Stimulated activated CD8-positive, alpha-beta memory T cell treated with anti-CD3 and anti-CD28 coated beads, Interleukin-15, amount 100 ng/mL, for 48 hours (primary cell): ENCODE results near the gene ACTL8.
A peak's percentile ranks its signal among the peaks of the same experiment; 100 is the strongest.

Source experiments
- DNase-seq, 2 donors: peaks; one replicate each; pipeline ENCODE4 v3.0.0-alpha.2; 2020; ENCODE audit warnings: low read depth in 2 of 2

Gene ACTL8

DNA sequence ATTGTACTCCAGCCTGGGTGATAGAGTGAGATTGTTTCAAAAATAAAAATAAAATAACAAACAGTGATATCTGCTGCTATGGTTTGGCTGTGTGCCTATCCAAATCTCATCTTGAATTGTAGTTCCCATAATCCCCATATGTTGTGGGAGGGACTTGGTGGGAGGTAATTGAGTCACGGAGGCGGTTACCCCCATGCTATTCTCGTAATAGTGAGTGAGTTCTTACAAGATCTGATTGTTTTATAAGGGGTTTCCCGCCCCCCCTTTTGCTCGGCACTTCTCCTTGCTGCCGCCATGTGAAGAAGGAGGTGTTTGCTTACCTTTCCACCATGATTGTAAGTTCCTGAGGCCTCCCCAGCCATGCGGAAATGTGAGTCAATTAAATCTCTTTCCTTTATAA, 47.8 kb downstream of the ACTL8 start:
- no peak for DNase-seq

- DNase-seq = no peak
Observed at GRCh38 chr1:17805869-17806684, 50.9 kb downstream of the ACTL8 start.

GRCh38 chr1:17808816-17809215, 53.7 kb downstream of the ACTL8 start:
- DNase-seq = no peak

- DNase-seq = no peak
Observed at GRCh38 chr1:17810668-17811067, 55.5 kb downstream of the ACTL8 start.

- no peak for DNase-seq
Observed at GRCh38 chr1:17816511-17816910, 61.4 kb downstream of the ACTL8 start.

- DNase-seq = no peak
Observed at GRCh38 chr1:17819129-17819802, 64.1 kb downstream of the ACTL8 start.

DNA sequence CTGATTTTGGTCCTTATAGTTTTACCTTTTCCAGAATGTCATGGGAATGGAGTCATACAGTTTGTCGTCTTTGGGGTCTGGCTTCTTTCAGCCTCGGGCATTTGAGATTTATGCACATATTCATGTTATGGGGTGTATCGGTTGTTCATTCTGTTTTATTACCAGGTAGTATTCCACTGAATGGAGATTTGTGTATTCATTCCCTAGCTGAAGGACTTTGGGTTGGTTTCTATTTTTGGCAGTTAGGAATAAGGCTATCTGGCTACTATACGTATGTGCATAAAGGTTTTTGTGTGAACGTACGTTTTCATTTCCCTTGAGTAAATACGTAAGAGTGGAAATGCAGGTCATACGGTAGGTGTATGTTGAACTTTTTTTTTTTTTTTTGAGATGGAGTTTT, 65.1 kb downstream of the ACTL8 start:
- DNase-seq = no peak

DNA sequence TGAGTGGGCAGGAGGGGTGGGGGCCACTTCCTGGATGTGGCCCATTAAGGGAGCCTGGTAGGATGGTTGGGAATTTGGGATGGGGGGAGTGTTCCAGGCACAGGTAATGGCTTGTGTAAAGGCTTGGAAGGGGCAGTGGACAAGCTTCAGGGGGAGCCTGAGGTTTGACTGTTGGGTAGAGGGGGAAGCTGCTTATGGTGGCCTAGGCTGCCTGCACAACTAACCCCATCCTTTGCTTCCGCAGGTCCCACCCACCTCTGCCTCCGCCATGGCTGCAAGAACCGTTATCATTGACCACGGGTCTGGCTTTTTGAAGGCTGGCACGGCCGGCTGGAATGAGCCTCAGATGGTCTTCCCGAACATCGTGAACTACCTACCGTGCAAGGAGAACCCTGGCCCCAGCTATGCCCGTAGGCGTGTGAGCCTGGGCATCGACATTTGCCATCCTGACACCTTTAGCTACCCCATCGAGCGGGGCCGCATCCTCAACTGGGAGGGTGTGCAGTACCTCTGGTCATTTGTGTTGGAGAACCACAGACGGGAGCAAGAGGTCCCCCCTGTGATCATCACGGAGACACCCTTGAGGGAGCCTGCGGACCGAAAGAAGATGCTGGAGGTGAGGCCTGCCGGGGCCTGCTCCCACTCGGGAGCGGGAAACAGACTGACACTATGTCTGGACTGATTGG, 67.8 kb downstream of the ACTL8 start:
- DNase-seq = no peak

DNA sequence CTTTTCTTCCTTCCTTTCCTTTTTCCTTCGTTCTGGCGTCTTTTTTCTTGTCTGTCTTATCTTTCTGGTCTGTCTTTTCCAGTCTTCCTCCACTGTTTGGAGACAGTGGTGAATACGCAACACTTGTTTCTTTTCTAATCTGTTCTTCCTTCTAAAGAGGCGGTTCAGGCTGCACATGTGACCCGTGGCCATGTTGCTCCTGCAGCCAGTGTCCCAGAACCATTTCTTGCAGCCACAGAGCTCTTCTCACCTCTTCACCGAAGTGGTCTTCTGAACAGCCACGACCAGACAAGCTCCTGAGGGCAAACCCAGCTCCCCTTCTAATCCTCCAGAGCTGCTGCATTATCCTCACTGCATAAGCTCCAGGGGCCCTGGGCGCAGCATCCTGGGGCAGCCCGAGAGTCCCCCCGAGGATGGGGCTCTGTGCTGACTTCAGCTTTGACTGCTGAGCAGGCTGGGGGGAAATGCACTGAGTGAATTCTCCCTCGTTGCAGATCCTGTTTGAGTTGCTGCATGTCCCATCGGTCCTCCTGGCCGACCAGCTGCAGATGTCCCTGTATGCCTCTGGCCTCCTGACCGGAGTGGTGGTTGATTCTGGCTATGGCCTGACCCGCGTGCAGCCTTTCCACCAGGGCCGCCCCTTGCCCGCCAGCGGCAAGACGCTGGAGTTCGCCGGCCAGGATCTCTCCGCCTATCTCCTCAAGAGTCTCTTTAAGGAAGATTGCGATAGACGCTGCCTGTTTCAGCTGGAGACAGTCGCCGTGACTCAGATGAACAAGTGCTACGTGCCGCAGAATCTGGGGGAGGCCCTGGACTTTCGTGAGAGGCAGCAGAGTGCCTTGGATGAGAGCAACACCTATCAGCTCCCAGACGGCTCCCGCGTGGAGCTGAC, 70.4 kb downstream of the ACTL8 start:
- no peak for DNase-seq

GRCh38 chr1:17826165-17826488, 71.0 kb downstream of the ACTL8 start:
- peak in 1 of 2 donors; percentile 3 for DNase-seq

- no peak for DNase-seq
Observed at GRCh38 chr1:17828991-17829390, 73.9 kb downstream of the ACTL8 start.

DNA sequence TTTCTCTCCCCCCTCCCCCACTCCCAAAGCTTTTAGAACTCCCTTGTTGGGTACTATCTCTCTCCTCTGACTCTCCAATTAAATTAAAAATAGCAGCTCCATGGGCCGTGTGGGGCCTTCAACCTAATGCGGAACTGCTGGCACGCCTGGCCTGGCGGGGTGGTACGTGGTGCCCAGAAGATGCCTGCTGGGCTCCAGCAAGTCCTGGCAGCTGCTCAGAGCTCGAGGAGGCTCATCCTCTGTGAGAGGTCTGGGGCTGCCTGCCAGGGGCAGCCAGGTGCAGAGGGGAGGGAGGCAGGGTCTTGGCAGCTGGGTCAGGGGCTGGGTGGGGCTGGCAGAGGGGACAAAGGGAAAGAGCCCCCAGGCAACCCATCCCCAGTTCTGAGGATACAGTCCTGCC, 74.4 kb downstream of the ACTL8 start:
- DNase-seq = no peak

DNA sequence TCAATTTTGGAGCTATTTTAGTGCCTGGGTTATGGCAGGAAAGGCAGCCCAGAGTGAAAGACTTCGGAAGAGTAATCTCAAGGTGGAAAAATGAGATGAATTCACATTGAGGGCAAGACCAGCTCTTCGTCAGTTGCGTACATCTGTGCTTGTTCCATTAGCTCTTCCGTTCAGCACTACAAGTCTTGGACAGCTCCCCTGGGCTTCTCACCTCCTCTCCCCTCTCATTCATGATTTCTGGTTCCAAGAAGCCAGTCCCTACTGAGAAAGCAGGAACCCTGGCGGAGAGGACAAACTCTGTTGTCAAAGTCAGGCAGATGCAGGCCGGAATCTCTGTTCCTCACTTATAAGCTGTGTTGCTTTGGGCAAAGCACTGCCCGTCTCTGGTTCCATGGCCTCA, 76.5 kb downstream of the ACTL8 start:
- no peak for DNase-seq

DNA sequence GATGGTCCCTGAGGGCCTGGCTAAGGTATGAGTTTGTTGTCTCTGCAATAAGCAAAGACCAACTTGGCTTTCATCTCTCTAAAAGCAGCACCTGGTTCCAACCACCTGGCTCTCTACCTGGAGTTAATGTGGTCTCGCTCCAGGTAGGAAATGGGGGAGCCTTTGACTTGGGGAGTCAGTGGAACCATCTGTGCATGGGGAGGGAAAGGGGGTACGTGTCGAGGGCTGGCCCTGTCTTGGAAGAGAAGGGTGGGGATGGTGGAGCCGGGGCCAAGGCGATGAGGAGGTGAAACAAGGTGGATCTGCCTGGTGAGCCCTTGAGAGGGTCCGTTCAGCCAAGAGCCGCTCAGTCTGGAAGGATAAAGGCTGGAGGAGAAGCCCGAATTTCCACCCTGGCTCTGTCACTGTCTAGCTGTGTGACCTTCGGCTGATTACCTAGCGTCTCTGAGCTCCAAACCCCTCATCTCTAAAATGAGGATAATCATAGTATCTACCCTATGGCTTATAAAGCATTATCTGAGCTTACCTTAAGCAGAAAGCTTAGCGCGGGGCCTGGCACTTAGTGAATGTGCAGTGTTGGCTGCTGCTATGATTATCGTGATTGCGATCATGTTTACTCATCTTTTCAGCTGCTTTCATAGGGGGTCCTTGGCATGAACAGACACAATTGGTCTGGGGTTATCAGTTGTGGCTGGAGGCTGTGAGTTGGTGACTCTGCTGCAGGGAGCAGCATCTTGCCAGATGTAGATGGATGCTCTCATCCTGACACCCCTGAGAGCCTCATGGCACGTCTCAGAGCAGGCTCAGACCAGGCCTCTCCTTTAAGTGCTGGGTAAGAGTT, 78.7 kb downstream of the ACTL8 start:
- DNase-seq = no peak

DNA sequence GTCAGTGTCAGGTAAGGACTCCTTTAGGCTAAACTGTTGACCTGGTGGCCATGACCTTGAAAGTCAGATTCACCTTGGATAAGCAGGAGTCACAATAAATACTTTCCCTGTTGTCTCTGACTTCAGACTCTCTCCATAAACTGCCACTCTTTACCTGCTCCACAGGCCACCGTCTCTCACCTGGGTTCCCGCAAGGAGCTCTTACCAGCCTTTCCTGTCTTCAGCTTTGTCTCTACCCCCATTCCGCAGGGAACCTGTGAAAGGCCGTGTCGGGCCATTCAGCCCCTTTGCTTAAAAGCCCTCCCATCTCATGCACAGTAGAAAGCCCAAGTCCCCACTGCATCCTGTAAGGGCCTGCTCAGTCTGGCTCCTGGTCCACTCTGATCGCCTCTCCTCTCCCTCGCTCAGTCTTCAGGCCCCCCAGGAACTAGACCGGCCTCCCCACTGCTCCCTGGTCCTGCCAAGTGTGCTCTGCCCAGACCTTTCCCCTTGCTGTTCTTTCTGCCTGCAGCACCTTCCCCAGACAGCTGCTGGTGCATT, 79.5 kb downstream of the ACTL8 start:
- DNase-seq = no peak

DNA sequence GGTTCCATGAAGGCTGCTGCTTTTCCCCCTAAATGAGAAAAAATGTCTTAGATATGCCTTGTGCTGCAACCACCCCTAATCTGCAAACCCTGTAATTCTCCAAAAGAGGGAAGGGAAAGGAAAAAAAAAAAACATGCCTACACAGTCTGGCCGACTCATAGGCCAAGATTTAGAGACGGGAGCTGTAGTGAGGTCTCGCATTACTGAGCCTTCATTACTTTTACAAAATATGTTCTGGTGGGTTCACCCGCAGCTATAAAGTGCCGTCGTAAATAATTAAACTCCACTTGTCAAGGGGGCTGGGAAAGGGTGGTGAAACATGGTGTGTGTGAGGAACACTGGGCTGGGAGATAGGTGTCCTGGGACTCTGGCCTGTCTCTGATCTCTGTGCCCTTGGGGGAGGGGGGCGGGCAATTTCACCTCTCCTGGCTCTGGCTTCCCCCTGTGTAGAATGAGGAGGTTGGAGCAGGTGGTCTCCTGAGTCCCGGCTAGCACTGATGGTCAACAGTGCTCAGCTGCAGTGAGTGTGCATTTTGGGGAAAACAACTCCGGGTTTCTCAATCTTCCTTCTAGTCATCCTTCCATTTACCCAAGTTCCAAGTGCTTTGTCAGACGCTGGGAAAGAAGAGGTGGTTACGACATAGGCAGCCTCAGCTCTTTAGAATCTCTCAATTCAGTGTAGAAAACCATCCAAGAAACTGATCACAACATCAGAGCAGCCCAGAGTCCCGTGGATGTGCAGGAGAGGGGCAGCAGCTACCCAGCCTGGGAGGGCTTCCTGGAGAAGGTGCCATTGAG, 82.3 kb downstream of the ACTL8 start:
- no peak for DNase-seq

DNA sequence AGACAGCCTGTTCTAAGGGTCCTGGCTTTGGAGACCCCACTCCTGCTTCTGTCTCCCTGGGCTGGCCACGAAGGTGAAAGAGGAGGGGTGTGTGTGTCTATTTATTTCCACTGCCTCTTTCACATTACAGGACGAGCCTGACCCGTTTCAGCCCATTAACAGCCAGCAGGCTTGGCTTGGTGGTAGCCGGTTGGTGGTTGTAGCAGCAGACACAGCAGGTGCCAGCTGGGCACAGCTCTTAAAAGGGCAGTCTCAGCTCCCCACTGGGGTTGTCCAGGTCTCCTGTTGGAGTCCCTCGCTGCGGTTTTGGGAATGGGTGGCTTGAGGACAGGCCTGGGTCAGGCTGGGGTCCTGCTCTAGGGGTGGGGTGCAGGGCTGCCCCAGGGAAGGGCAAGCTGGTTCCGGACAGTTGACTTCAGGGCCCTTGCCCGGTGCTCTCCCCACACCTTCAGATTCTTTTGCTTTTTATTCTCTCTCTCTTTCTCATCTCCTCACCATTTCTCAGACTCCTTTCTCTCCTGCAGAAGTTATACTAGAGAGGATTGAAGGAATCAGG, 84.6 kb downstream of the ACTL8 start:
- no peak for DNase-seq

- DNase-seq = no peak
Observed at GRCh38 chr1:17841944-17842343, 86.8 kb downstream of the ACTL8 start.

DNA sequence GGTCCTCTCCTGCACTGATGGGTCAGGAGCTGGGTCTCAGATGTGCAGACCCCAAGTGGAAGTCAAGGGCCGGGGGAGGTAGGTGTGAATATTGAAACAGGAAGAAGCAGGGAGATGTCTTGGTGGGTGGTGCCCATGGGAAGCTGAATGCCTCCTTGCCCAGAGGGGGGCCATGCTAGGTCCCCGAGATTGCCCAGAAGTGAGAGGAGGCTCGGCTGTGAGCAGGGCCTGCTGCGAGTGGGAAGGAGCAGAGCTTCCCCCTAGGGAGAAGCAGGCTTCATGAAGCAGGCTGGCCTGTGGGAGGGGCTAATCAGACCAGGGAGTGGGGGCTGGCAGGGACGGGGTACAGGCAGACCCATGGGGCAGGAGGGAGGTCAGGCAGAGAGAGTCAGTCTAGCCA, 87.6 kb downstream of the ACTL8 start:
- DNase-seq = no peak
